Gastrocnemius medialis (tissue), 4 donors: ENCODE results near the gene NUP50. TPM values are rescaled to one million over a fixed set of nuclear protein-coding genes. Genes with fewer than 3 reads are reported as not detected.

Experiments used
- ATAC-seq, 2 donors: fragments of 150-250 bp; one replicate each; pipeline ENCODE4 v1.9.1; 2016
- DNase-seq, 2 donors: peaks; one replicate each; pipeline ENCODE4 v3.0.0-alpha.2; 2019
- H3K27ac ChIP-seq, 4 donors: fragments of 200-600 bp; sonication (generic); 1 replicate in 1 of 4; 2 replicates in 3 of 4; pipeline ENCODE4 v1.5.1; 2016 to 2018; ENCODE audit warnings: mild to moderate bottlenecking in 2 of 4, moderate library complexity in 1 of 4
- H3K27me3 ChIP-seq, 3 donors: fragments of 200-600 bp; sonication (generic) in 2 of 3; 1 replicate in 1 of 3; 2 replicates in 2 of 3; pipeline versions ENCODE4 v1.5.1 to v1.6.0; 2016 to 2019; ENCODE audit warnings: mild to moderate bottlenecking in 1 of 3, moderate library complexity in 1 of 3
- H3K36me3 ChIP-seq, 2 donors: fragments of 200-600 bp; sonication (generic) in 1 of 2; one replicate each; pipeline ENCODE4 v1.5.1; 2017 to 2018
- H3K4me1 ChIP-seq, 2 donors: fragments of 200-600 bp; sonication (generic) in 1 of 2; one replicate each; pipeline ENCODE4 v1.5.1; 2016 to 2017; ENCODE audit warnings: mild to moderate bottlenecking in 2 of 2
- H3K4me3 ChIP-seq, 4 donors: fragments of 200-600 bp; sonication (generic) in 3 of 4; 1 replicate in 1 of 4; 2 replicates in 3 of 4; pipeline ENCODE4 v1.5.1; 2016 to 2019; ENCODE audit warnings: mild to moderate bottlenecking in 2 of 4
- H3K9me3 ChIP-seq, 3 donors: fragments of 200-600 bp; sonication (generic) in 2 of 3; 1 replicate in 1 of 3; 2 replicates in 2 of 3; pipeline ENCODE4 v1.5.1; 2016 to 2019
- CTCF ChIP-seq, 5 experiments: fragments of 450-650 bp in 3 of 5; fragments of 200-600 bp in 2 of 5; sonication (generic) in 2 of 5; IDR thresholded peaks in 4 of 5; conservative IDR thresholded peaks in 1 of 5; 1 replicate in 4 of 5; 2 replicates in 1 of 5; pipeline ENCODE4 v1.5.1; 2016 to 2019; ENCODE audit warnings: antibody characterized with exemption in 5 of 5, mild to moderate bottlenecking in 3 of 5, moderate library complexity in 3 of 5
- POLR2A ChIP-seq, 2 donors: fragments of 450-650 bp; IDR thresholded peaks; one replicate each; pipeline ENCODE4 v1.6.1; 2017; ENCODE audit warnings: antibody characterized with exemption in 2 of 2, mild to moderate bottlenecking in 2 of 2, moderate library complexity in 2 of 2
- in situ Hi-C, 4 donors: fragments of 200-750 bp; cut with MboI; loops; one replicate each; pipeline versions ENCODE4 v1.15.0 to v1.8.0; 2017; ENCODE audit warnings: low sequenced_read_pairs in 4 of 4
- intact Hi-C: fragments of 100-400 bp; cut with DNase I; formaldehyde crosslinking; loops from one replicate; pipeline ENCODE4 v1.15.1; 2023; ENCODE audit warnings: low total_unique reads
- total RNA-seq, 4 donors: library from RNA; depleted of rRNA; stranded (reverse); fragments of >200 nt; gene quantifications; one replicate each; pipeline versions ENCODE4 v1.1.0 to v1.2.3, GENCODE V29; 2016

Gene NUP50
- total RNA-seq, 4 donors from 2014 or later: 18.0 to 30.6 (median 26.3) TPM

GRCh38 chr22:45131749-45132148 is 32.0 kb upstream of the NUP50 start:
- H3K9me3 ChIP-seq: peaks cover 0 to 7% (median 3%) of the 10 kb centered on the region in 3 donors
- no peak overlapping the region for H3K27ac ChIP-seq
- DNase-seq (peak; percentile 5 to 33), ATAC-seq (no peak)
- intact Hi-C loops (no loop called here), in situ Hi-C loops (no loop called here)
- no peaks in the 10 kb centered on the region for H3K27me3 ChIP-seq
- no peaks in the 10 kb centered on the region for H3K4me1 ChIP-seq
- peaks cover 5 to 38% of the 10 kb centered on the region in 2 donors for H3K36me3 ChIP-seq
- H3K4me3 ChIP-seq: no peak overlapping the region
- no peak for TF ChIP-seq CTCF (IDR thresholded peaks at IDR 0.05 in 4 of 5, conservative IDR thresholded peaks at IDR 0.05 in 1 of 5)
- TF ChIP-seq POLR2A (IDR thresholded peaks at IDR 0.05): no peak

GRCh38 chr22:45134313-45134712 is 29.4 kb upstream of the NUP50 start:
- peaks cover 5 to 38% of the 10 kb centered on the region in 2 donors for H3K36me3 ChIP-seq
- peaks cover 0 to 7% (median 3%) of the 10 kb centered on the region in 3 donors for H3K9me3 ChIP-seq
- DNase-seq (no peak), ATAC-seq (no peak)
- TF ChIP-seq CTCF (IDR thresholded peaks at IDR 0.05 in 4 of 5, conservative IDR thresholded peaks at IDR 0.05 in 1 of 5) (no peak), POLR2A (IDR thresholded peaks at IDR 0.05) (no peak)
- no peak overlapping the region for H3K27ac ChIP-seq
- intact Hi-C loops (no loop called here), in situ Hi-C loops (no loop called here)
- no peaks in the 10 kb centered on the region for H3K27me3 ChIP-seq
- no peak overlapping the region for H3K4me3 ChIP-seq
- no peaks in the 10 kb centered on the region for H3K4me1 ChIP-seq

- H3K27ac ChIP-seq: no peak overlapping the region
- intact Hi-C loops: no loop called here
- H3K36me3 ChIP-seq: peaks cover 5 to 38% of the 10 kb centered on the region in 2 donors
- H3K4me1 ChIP-seq: no peaks in the 10 kb centered on the region
- TF ChIP-seq CTCF (IDR thresholded peaks at IDR 0.05 in 4 of 5, conservative IDR thresholded peaks at IDR 0.05 in 1 of 5) (no peak), POLR2A (IDR thresholded peaks at IDR 0.05) (no peak)
- no peak for ATAC-seq
- H3K4me3 ChIP-seq: no peak overlapping the region
- no peaks in the 10 kb centered on the region for H3K27me3 ChIP-seq
- H3K9me3 ChIP-seq: peaks cover 0 to 7% (median 3%) of the 10 kb centered on the region in 3 donors
- DNase-seq: no peak
- in situ Hi-C loops: no loop called here
Measured at GRCh38 chr22:45136594-45136993, 27.1 kb upstream of the NUP50 start.

GRCh38 chr22:45139693-45140092 is 24.0 kb upstream of the NUP50 start:
- ATAC-seq: no peak
- DNase-seq: no peak
- H3K9me3 ChIP-seq: no peaks in the 10 kb centered on the region
- TF ChIP-seq POLR2A (IDR thresholded peaks at IDR 0.05) (no peak), CTCF (IDR thresholded peaks at IDR 0.05 in 4 of 5, conservative IDR thresholded peaks at IDR 0.05 in 1 of 5) (no peak)
- peaks cover 0 to 12% of the 10 kb centered on the region in 2 donors for H3K36me3 ChIP-seq
- H3K4me1 ChIP-seq: no peaks in the 10 kb centered on the region
- H3K27me3 ChIP-seq: no peaks in the 10 kb centered on the region
- no peak overlapping the region for H3K4me3 ChIP-seq
- in situ Hi-C loops (no loop called here), intact Hi-C loops (no loop called here)
- no peak overlapping the region for H3K27ac ChIP-seq

GRCh38 chr22:45142376-45142775 is 21.3 kb upstream of the NUP50 start:
- Histone ChIP-seq H3K36me3 (no peaks in the 10 kb centered on the region), H3K27me3 (no peaks in the 10 kb centered on the region), H3K4me1 (no peaks in the 10 kb centered on the region), H3K9me3 (no peaks in the 10 kb centered on the region), H3K4me3 (no peak overlapping the region), H3K27ac (no peak overlapping the region)
- DNase-seq (no peak), ATAC-seq (no peak)
- in situ Hi-C loops (no loop called here), intact Hi-C loops (no loop called here)
- TF ChIP-seq CTCF (IDR thresholded peaks at IDR 0.05 in 4 of 5, conservative IDR thresholded peaks at IDR 0.05 in 1 of 5) (no peak), POLR2A (IDR thresholded peaks at IDR 0.05) (no peak)
